Natural killer cell (primary cell): ENCODE data around the gene DDX4. TPM values are rescaled to one million over a fixed set of nuclear protein-coding genes. Genes with fewer than 3 reads are reported as not detected.

ENCODE experiments used
- ATAC-seq, 3 donors: fragments of 150-1000 bp in 2 of 3; fragments of 200-7000 bp in 1 of 3; cut with Tn5 transposase; 1 replicate in 1 of 3; 2 replicates in 2 of 3; pipeline ENCODE4 v1.10.0; 2021; ENCODE audit warnings: mild to moderate bottlenecking in 2 of 3, moderate library complexity in 2 of 3
- DNase-seq, 2 donors: peaks; one replicate each; pipeline versions ENCODE4 v3.0.0 to v3.0.0-alpha.2; 2013 to 2021; ENCODE audit warnings: mixed read lengths in 1 of 2
- H3K27ac ChIP-seq: one replicate; pipeline ENCODE4 v1.5.1; 2013; ENCODE audit warnings: mild to moderate bottlenecking, low read length
- H3K27me3 ChIP-seq: one replicate; pipeline ENCODE4 v1.6.1; 2013; ENCODE audit warnings: low read length; ENCODE audit not compliant: control insufficient read depth, insufficient read depth
- H3K36me3 ChIP-seq: one replicate; pipeline ENCODE4 v1.6.1; 2013; ENCODE audit warnings: low read length; ENCODE audit not compliant: control insufficient read depth, insufficient read depth
- H3K4me1 ChIP-seq: one replicate; pipeline ENCODE4 v1.6.1; 2013; ENCODE audit warnings: low read length; ENCODE audit not compliant: control insufficient read depth, insufficient read depth
- H3K4me3 ChIP-seq: one replicate; pipeline ENCODE4 v1.5.1; 2013; ENCODE audit warnings: low read length
- H3K9me3 ChIP-seq: one replicate; pipeline ENCODE4 v1.6.1; 2013; ENCODE audit warnings: low read length; ENCODE audit not compliant: control insufficient read depth, insufficient read depth
- H3K27ac Mint-ChIP-seq, 2 donors: one replicate each; pipeline ENCODE4 v1.8.0; 2022; ENCODE audit warnings: mild to moderate bottlenecking in 2 of 2, mixed read lengths in 2 of 2, moderate library complexity in 1 of 2
- H3K27me3 Mint-ChIP-seq, 2 donors: one replicate each; pipeline ENCODE4 v1.8.0; 2022; ENCODE audit warnings: low read depth in 2 of 2, mixed read lengths in 2 of 2
- H3K36me3 Mint-ChIP-seq: one replicate; pipeline ENCODE4 v1.8.0; 2022; ENCODE audit warnings: mixed read lengths
- H3K4me1 Mint-ChIP-seq, 2 donors: one replicate each; pipeline ENCODE4 v1.8.0; 2022; ENCODE audit warnings: mixed read lengths in 2 of 2
- H3K4me3 Mint-ChIP-seq: one replicate; pipeline ENCODE4 v1.8.0; 2022; ENCODE audit warnings: mild to moderate bottlenecking, moderate library complexity, mixed read lengths
- H3K9me3 Mint-ChIP-seq, 2 donors: one replicate each; pipeline ENCODE4 v1.8.0; 2022; ENCODE audit warnings: mixed read lengths in 2 of 2
- WGBS: methylation state at CpG from one replicate; pipeline ENCODE4 v1.1.7; 2013; ENCODE audit warnings: missing lambda C conversion rate; ENCODE audit not compliant: insufficient coverage; 5-methylcytosine and 5-hydroxymethylcytosine counted together
- intact Hi-C: fragments of 100-400 bp; cut with micrococcal nuclease; formaldehyde crosslinking; loops from one replicate; pipeline ENCODE4 v1.14.2; 2022
- total RNA-seq, 4 donors: library from RNA; stranded (reverse); fragments of 120-200 nt in 1 of 4; gene quantifications; one replicate each; pipeline versions ENCODE4 v1.2.3 to v1.2.4, GENCODE V29; 2013 to 2022
- TF ChIP-seq, protein P1 (sequence below): fragments of 200-600 bp; IDR thresholded peaks from one replicate; pipeline ENCODE4 v1.8.0; 2022; ENCODE audit warnings: antibody characterized with exemption

Gene DDX4
- total RNA-seq, 3 donors from 2014 or later (not counting 1 experiment from before 2014, with no cell fraction given) = not detected

DNA sequence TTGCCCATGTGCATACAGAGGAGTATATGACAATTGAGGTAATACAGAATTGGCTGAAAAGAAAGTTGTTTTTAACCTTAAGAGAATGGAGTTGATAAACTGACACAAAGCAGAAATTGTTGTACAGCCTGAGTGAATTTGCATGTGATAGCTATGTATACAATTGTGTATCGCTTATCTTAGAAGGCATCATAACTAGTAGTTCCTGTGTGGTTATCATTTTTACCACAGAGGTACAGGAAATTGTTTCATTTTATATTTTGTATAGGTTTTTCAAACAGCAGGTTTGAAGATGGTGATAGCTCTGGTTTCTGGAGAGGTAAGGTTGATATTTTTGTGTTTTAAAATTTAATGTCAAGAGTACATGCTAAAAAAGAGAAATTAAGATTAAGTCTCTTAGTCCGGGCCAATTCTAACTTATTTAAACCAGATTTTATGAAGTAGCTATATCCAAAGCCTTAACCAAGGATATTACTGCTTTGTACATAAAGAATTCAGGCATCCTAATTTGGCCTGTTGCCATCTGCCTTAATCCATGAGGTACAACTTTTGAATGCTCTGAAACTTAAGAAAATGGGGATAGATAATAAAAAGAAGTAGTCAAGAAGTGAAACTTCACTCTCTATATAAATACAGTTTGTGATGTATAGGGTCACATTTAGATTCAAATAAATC is 26.0 kb downstream of the DDX4 start:
- WGBS = 19% methylated on average over 2 of the region's 2 CpGs
- peaks cover 10 to 12% of the 10 kb centered on the region in 2 donors for H3K4me1 Mint-ChIP-seq
- no peak overlapping the region for H3K27ac ChIP-seq
- no peak overlapping the region for H3K4me3 ChIP-seq
- no peaks in the 10 kb centered on the region for H3K36me3 Mint-ChIP-seq
- H3K9me3 Mint-ChIP-seq = no peaks in the 10 kb centered on the region
- H3K9me3 ChIP-seq = no peaks in the 10 kb centered on the region
- H3K36me3 ChIP-seq = no peaks in the 10 kb centered on the region
- no peak overlapping the region for H3K4me3 Mint-ChIP-seq
- no peak overlapping the region for H3K27ac Mint-ChIP-seq
- no peaks in the 10 kb centered on the region for H3K4me1 ChIP-seq
- DNase-seq (peak in 1 of 2 donors; percentile 25), ATAC-seq (peak in 1 of 3 donors; percentile 53)
- TF ChIP-seq, protein P1, sequence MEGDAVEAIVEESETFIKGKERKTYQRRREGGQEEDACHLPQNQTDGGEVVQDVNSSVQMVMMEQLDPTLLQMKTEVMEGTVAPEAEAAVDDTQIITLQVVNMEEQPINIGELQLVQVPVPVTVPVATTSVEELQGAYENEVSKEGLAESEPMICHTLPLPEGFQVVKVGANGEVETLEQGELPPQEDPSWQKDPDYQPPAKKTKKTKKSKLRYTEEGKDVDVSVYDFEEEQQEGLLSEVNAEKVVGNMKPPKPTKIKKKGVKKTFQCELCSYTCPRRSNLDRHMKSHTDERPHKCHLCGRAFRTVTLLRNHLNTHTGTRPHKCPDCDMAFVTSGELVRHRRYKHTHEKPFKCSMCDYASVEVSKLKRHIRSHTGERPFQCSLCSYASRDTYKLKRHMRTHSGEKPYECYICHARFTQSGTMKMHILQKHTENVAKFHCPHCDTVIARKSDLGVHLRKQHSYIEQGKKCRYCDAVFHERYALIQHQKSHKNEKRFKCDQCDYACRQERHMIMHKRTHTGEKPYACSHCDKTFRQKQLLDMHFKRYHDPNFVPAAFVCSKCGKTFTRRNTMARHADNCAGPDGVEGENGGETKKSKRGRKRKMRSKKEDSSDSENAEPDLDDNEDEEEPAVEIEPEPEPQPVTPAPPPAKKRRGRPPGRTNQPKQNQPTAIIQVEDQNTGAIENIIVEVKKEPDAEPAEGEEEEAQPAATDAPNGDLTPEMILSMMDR = no peak
- peaks cover 2% of the 10 kb centered on the region for H3K27me3 ChIP-seq
- intact Hi-C loops = no loop called here
- H3K27me3 Mint-ChIP-seq = peaks cover 11 to 20% of the 10 kb centered on the region in 2 donors

DNA sequence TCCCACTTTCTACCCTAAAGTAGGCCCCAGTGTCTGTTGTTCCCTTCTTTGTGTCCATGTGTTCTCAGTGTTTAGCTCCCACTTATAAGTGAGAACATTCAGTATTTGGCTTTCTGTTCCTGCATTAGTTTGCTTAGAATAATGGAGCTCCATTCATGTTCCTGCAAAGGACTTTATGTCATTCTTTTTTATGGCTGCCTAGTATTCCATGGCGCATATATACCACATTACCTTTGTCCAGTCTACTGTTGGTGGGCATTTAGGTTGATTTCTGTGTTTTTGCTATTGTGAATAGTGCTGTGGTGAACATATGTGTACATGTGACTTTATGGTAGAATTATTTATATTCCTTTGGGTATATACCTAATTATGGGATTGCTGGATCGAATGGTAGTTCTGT is 30.4 kb downstream of the DDX4 start:
- Mint-ChIP-seq H3K9me3 (no peaks in the 10 kb centered on the region), H3K27ac (no peak overlapping the region), H3K4me3 (no peak overlapping the region), H3K36me3 (no peaks in the 10 kb centered on the region), H3K27me3 (no peaks in the 10 kb centered on the region), H3K4me1 (peaks cover 10% of the 10 kb centered on the region in 2 donors)
- Histone ChIP-seq H3K4me1 (no peaks in the 10 kb centered on the region), H3K27ac (no peak overlapping the region), H3K9me3 (no peaks in the 10 kb centered on the region), H3K36me3 (no peaks in the 10 kb centered on the region), H3K27me3 (peaks cover 2% of the 10 kb centered on the region), H3K4me3 (no peak overlapping the region)
- DNase-seq (no peak), ATAC-seq (no peak)
- intact Hi-C loops = no loop called here
- TF ChIP-seq, protein P1 = no peak
- 80% methylated on average over 1 of the region's 2 CpGs for WGBS

DNA sequence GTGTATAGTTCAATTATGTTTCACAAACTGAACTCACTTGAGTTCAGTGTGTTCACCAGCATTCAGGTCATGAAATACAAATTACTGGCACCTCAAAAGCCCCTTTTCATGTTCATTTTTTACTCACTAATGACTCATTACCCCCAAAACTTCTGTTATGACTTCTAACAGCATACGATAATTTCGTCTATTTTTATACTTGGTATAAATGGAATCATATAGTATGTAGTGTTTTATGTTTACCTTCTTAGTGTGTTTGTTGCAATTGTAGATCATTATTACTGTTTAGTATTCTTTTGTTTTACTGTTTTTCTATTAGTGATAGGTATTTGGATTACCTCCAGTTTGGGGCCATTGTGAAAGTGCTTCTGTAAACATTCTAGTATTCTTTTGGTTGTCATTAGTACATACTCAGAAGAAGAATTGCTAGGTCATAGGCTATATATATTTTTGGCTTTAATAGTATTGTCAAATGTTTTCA is 33.4 kb downstream of the DDX4 start:
- ATAC-seq = no peak
- intact Hi-C loops = no loop called here
- H3K9me3 ChIP-seq = no peaks in the 10 kb centered on the region
- no peak overlapping the region for H3K4me3 ChIP-seq
- no peaks in the 10 kb centered on the region for H3K36me3 ChIP-seq
- no peaks in the 10 kb centered on the region for H3K27me3 ChIP-seq
- no peak overlapping the region for H3K27ac ChIP-seq
- no peak overlapping the region for H3K27ac Mint-ChIP-seq
- H3K4me3 Mint-ChIP-seq = no peak overlapping the region
- no peaks in the 10 kb centered on the region for H3K4me1 Mint-ChIP-seq
- no peak for DNase-seq
- H3K4me1 ChIP-seq = no peaks in the 10 kb centered on the region
- H3K9me3 Mint-ChIP-seq = no peaks in the 10 kb centered on the region
- H3K27me3 Mint-ChIP-seq = peaks cover 0 to 5% of the 10 kb centered on the region in 2 donors
- no peaks in the 10 kb centered on the region for H3K36me3 Mint-ChIP-seq
- 60% methylated on average over 1 of the region's 2 CpGs for WGBS
- TF ChIP-seq, protein P1 = no peak

DNA sequence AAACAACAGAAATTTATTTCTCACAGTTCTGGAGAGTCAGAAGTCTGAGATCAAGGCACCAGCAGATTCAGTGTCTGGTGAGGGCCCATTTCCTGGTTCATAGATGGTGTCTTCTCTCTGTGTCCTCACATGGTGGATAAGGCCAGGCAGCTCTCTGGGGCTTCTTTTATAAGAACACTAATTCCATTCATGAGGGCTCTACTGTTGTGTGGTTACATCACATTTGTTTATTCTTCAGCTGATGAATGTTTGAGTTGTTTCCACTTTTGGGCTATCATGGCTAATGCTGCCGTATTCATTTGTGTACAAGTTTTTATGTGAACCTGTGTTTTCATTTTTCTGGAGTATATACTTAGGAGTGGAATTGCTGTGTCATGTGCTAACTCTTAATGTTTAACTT is 35.2 kb downstream of the DDX4 start:
- no peaks in the 10 kb centered on the region for H3K36me3 ChIP-seq
- no peak overlapping the region for H3K4me3 ChIP-seq
- ATAC-seq = no peak
- no peaks in the 10 kb centered on the region for H3K4me1 ChIP-seq
- no peak overlapping the region for H3K27ac Mint-ChIP-seq
- no peaks in the 10 kb centered on the region for H3K9me3 Mint-ChIP-seq
- WGBS = 50% methylated on average over 1 of the region's 1 CpG
- H3K27me3 ChIP-seq = no peaks in the 10 kb centered on the region
- TF ChIP-seq, protein P1 = no peak
- no peak overlapping the region for H3K4me3 Mint-ChIP-seq
- no peaks in the 10 kb centered on the region for H3K36me3 Mint-ChIP-seq
- H3K27ac ChIP-seq = no peak overlapping the region
- H3K4me1 Mint-ChIP-seq = no peaks in the 10 kb centered on the region
- H3K27me3 Mint-ChIP-seq = peaks cover 0 to 18% of the 10 kb centered on the region in 2 donors
- no peak for DNase-seq
- no peaks in the 10 kb centered on the region for H3K9me3 ChIP-seq
- intact Hi-C loops = no loop called here
